OCI-LY1 (cell line): Measurements from ENCODE around the gene HIP1R.
"Not testable (repeated sequence)": the region's sequence is repeated elsewhere in the genome, so short reads cannot be mapped to it uniquely, and the experiment has no call there.

ENCODE experiments used
- H2AFZ ChIP-seq: fragments of 200-600 bp; sonication (generic), shearing (Covaris generic); 2 replicates; pipeline ENCODE4 v1.6.0; 2014; ENCODE audit warnings: antibody characterized with exemption, mild to moderate bottlenecking, low read length
- H3F3A ChIP-seq: fragments of 200-600 bp; sonication (generic), shearing (Covaris generic); 2 replicates; pipeline ENCODE4 v1.6.0; 2014; ENCODE audit warnings: mild to moderate bottlenecking, antibody characterized with exemption, low read length, moderate library complexity; ENCODE audit not compliant: insufficient read depth
- H3K27ac ChIP-seq: fragments of 200-600 bp; sonication (generic); 2 replicates; pipeline ENCODE4 v1.5.1; 2014; ENCODE audit warnings: low read length, mixed run types, mild to moderate bottlenecking, low read depth; ENCODE audit not compliant: poor library complexity, severe bottlenecking
- H3K27me3 ChIP-seq: fragments of 200-600 bp; sonication (generic); 2 replicates; pipeline ENCODE4 v1.6.0; 2014; ENCODE audit warnings: antibody characterized with exemption, mild to moderate bottlenecking, low read length, moderate library complexity; ENCODE audit not compliant: insufficient read depth
- H3K36me3 ChIP-seq: fragments of 200-600 bp; sonication (generic); 2 replicates; pipeline ENCODE4 v1.6.1; 2014; ENCODE audit warnings: mild to moderate bottlenecking, antibody characterized with exemption, low read length, moderate library complexity, mixed read lengths; ENCODE audit not compliant: insufficient read depth
- H3K4me1 ChIP-seq: fragments of 200-600 bp; sonication (generic); 2 replicates; pipeline ENCODE4 v1.5.1; 2014; ENCODE audit warnings: mild to moderate bottlenecking, low read length, moderate library complexity; ENCODE audit not compliant: insufficient read depth, severe bottlenecking
- H3K4me2 ChIP-seq: fragments of 200-600 bp; sonication (generic), shearing (Covaris generic); 2 replicates; pipeline ENCODE4 v1.6.1; 2014; ENCODE audit warnings: low read length
- H3K4me3 ChIP-seq: fragments of 200-600 bp; sonication (generic); 2 replicates; pipeline ENCODE4 v1.5.1; 2014; ENCODE audit warnings: low read length, low read depth, mild to moderate bottlenecking, mixed read lengths; ENCODE audit not compliant: poor library complexity, severe bottlenecking
- H3K79me2 ChIP-seq: fragments of 200-600 bp; shearing (Covaris generic); 2 replicates; pipeline ENCODE4 v1.6.1; 2016; ENCODE audit warnings: mixed run types, low read length, mixed read lengths; ENCODE audit not compliant: insufficient read depth
- H3K9ac ChIP-seq: fragments of 200-600 bp; sonication (generic), shearing (Covaris generic); 2 replicates; pipeline ENCODE4 v1.6.1; 2014; ENCODE audit warnings: mild to moderate bottlenecking, low read length, mixed read lengths
- H3K9me2 ChIP-seq: fragments of 200-600 bp; sonication (generic), shearing (Covaris generic); 2 replicates; pipeline ENCODE4 v1.6.1; 2014; ENCODE audit warnings: low read depth, mild to moderate bottlenecking, low read length, mixed read lengths
- H3K9me3 ChIP-seq: fragments of 200-600 bp; shearing (Covaris generic); 2 replicates; pipeline ENCODE4 v1.6.1; 2014; ENCODE audit warnings: low read length, mixed read lengths
- H4K20me1 ChIP-seq: fragments of 200-600 bp; sonication (generic), shearing (Covaris generic); 2 replicates; pipeline ENCODE4 v1.6.0; 2016; ENCODE audit warnings: mild to moderate bottlenecking, low read length; ENCODE audit not compliant: insufficient read depth
- EZH2 ChIP-seq: fragments of 200-600 bp; sonication (generic), shearing (Covaris generic); IDR thresholded peaks from 2 replicates; pipeline ENCODE4 v1.8.0; 2017; ENCODE audit warnings: borderline replicate concordance, mixed run types, mild to moderate bottlenecking, antibody characterized with exemption, low read length, moderate library complexity, mixed read lengths
- TF ChIP-seq, protein P1 (sequence below): fragments of 200-600 bp; sonication (generic), shearing (Covaris generic); IDR thresholded peaks from 2 replicates; pipeline ENCODE4 v1.5.1; 2017; ENCODE audit warnings: mild to moderate bottlenecking, antibody characterized with exemption, low read length, moderate library complexity, mixed read lengths

Gene HIP1R

DNA sequence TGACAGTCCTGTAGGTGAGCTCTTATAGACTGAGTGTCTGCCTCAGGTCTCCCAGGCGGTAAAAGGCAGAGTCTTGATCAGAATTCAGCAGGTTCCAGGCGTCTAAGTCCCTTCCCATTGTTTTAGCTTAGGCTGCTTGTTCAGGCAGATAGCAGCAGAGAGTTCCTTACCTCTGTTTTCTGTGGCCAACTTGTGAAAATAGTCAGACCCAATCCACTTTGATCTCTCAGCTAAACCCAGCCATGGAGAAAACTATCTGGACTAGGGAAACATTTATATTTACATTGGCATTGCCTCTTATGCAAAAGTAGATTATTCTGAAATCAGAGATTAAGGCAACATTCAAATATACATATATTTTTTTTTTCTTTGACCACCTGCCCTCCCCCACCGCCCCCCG lies 39.5 kb upstream of the HIP1R start:
- H3K27me3 ChIP-seq = no peaks in the 10 kb centered on the region
- no peaks in the 10 kb centered on the region for H3F3A ChIP-seq
- H4K20me1 ChIP-seq = no peaks in the 10 kb centered on the region
- H3K4me2 ChIP-seq = no peak overlapping the region
- no peaks in the 10 kb centered on the region for H3K79me2 ChIP-seq
- no peak overlapping the region for H3K9ac ChIP-seq
- TF ChIP-seq, protein P1, sequence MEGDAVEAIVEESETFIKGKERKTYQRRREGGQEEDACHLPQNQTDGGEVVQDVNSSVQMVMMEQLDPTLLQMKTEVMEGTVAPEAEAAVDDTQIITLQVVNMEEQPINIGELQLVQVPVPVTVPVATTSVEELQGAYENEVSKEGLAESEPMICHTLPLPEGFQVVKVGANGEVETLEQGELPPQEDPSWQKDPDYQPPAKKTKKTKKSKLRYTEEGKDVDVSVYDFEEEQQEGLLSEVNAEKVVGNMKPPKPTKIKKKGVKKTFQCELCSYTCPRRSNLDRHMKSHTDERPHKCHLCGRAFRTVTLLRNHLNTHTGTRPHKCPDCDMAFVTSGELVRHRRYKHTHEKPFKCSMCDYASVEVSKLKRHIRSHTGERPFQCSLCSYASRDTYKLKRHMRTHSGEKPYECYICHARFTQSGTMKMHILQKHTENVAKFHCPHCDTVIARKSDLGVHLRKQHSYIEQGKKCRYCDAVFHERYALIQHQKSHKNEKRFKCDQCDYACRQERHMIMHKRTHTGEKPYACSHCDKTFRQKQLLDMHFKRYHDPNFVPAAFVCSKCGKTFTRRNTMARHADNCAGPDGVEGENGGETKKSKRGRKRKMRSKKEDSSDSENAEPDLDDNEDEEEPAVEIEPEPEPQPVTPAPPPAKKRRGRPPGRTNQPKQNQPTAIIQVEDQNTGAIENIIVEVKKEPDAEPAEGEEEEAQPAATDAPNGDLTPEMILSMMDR = no peak
- no peak for TF ChIP-seq EZH2
- no peak overlapping the region for H2AFZ ChIP-seq
- H3K9me3 ChIP-seq = no peaks in the 10 kb centered on the region
- H3K9me2 ChIP-seq = no peaks in the 10 kb centered on the region
- H3K4me1 ChIP-seq = no peaks in the 10 kb centered on the region
- no peak overlapping the region for H3K4me3 ChIP-seq
- no peak overlapping the region for H3K27ac ChIP-seq
- no peaks in the 10 kb centered on the region for H3K36me3 ChIP-seq

DNA sequence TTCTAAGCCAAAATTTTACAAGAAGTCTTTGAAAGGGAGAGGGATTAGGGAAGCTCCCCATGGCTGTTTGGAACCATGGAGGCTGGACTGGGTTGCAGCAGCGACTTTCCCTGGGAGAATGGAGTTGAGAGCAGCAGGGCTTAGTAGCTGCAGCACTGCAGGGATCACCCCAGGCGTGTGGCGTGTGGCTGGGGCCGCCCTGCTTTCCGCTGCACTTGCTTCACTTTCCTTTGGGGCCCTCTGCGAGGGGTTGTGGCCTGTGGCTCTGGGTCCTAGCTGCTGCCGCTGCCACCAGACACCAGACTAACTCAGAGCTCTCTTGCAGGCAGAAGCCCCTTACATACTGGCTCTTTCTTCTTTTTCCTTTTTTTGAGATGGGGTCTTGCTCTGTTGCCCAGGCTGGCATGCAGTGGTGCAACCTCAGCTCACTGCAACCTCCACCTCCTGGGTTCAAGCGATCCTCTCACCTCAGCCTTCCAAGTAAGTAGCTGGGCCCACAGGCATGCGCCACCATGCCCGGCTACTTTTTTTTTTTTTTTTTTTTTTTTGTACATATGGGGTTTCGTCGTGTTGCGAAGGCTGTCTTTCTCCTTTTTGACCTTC lies 35.5 kb upstream of the HIP1R start:
- H3F3A ChIP-seq = no peaks in the 10 kb centered on the region
- no peaks in the 10 kb centered on the region for H4K20me1 ChIP-seq
- no peak overlapping the region for H3K27ac ChIP-seq
- H3K79me2 ChIP-seq = no peaks in the 10 kb centered on the region
- no peak overlapping the region for H3K9ac ChIP-seq
- H3K27me3 ChIP-seq = no peaks in the 10 kb centered on the region
- no peak overlapping the region for H3K4me3 ChIP-seq
- no peaks in the 10 kb centered on the region for H3K9me3 ChIP-seq
- TF ChIP-seq, protein P1 = no peak
- no peak for TF ChIP-seq EZH2
- no peak overlapping the region for H2AFZ ChIP-seq
- no peaks in the 10 kb centered on the region for H3K36me3 ChIP-seq
- H3K4me1 ChIP-seq = no peaks in the 10 kb centered on the region
- H3K9me2 ChIP-seq = no peaks in the 10 kb centered on the region
- no peak overlapping the region for H3K4me2 ChIP-seq

DNA sequence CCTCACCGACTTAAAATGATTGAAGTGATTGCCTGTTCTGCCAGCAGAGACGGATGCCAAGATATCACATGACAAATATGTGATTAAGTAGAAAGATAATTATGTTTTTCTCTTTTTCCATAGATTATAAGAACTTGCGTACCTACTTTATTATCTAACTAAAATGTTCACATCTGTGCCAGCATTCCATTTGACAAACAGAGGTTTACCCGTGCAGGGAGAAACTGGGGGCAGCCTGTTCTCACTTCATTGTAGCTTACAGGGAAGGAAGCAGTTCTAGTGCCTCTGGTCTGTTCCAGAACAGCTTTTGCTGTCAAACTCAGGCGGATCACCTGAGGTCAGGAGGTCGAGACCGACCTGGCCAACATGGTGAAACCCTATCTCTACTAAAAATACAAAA lies 31.3 kb upstream of the HIP1R start:
- Histone ChIP-seq H2AFZ (no peak overlapping the region), H3K27me3 (no peaks in the 10 kb centered on the region), H3K4me1 (no peaks in the 10 kb centered on the region), H3K36me3 (no peaks in the 10 kb centered on the region), H3K79me2 (no peaks in the 10 kb centered on the region), H3K27ac (no peak overlapping the region), H3K4me3 (no peak overlapping the region), H4K20me1 (no peaks in the 10 kb centered on the region), H3K4me2 (no peak overlapping the region), H3K9ac (no peak overlapping the region), H3K9me2 (no peaks in the 10 kb centered on the region), H3F3A (no peaks in the 10 kb centered on the region), H3K9me3 (no peaks in the 10 kb centered on the region)
- TF ChIP-seq EZH2 = no peak
- TF ChIP-seq, protein P1 = no peak

DNA sequence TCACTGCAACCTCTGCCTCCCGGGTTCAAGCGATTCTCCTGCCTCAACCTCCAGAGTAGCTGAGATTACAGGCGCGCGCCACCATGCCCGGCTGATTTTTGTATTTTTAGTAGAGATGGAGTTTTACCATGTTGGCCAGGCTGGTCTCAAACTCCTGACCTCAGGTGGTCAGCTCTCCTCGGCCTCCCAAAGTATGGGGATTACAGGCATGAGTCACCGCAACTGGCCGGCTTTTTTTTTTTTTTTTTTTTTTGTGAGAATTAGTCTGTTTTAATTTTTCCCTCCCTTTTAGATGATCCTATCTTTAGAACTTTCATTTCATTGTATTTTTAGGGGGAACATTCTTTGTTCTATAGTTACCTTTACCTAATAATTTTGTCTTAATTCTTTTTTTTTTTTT lies 30.3 kb upstream of the HIP1R start:
- not testable (repeated sequence) for H3K36me3 ChIP-seq, H3K4me1 ChIP-seq, H3K27ac ChIP-seq, H3K9ac ChIP-seq, H2AFZ ChIP-seq, H3K9me3 ChIP-seq, H3K9me2 ChIP-seq, H3K27me3 ChIP-seq, H4K20me1 ChIP-seq, H3F3A ChIP-seq, H3K4me3 ChIP-seq, H3K79me2 ChIP-seq, H3K4me2 ChIP-seq
